Common myeloid progenitor, CD34-positive (primary cell): Measurements from ENCODE around the gene USB1.

Experiments used
- CTCF ChIA-PET: fragments of 350-600 bp; sonication (Branson Sonifier 250); formaldehyde crosslinking; loops from one replicate; lab custom pipeline; 2021; ENCODE audit warnings: antibody characterized with exemption; lab: Charles Lee
- POLR2A ChIA-PET: fragments of 350-600 bp; sonication (Branson Sonifier 250); formaldehyde crosslinking; loops from one replicate; lab custom pipeline; 2021; ENCODE audit warnings: antibody characterized with exemption; lab: Charles Lee
- DNase-seq, 3 donors: peaks; one replicate each; pipeline versions ENCODE4 v3.0.0 to v3.0.0-alpha.2; 2013
- H3K27ac ChIP-seq, 2 experiments: 1 replicate in 1 of 2; 2 replicates in 1 of 2; pipeline ENCODE4 v1.7.0; 2013; ENCODE audit warnings: inconsistent platforms in 2 of 2, low read length in 2 of 2, mild to moderate bottlenecking in 2 of 2, low read depth in 1 of 2, moderate library complexity in 1 of 2; ENCODE audit not compliant: severe bottlenecking in 2 of 2, insufficient read depth in 1 of 2, poor library complexity in 1 of 2
- H3K27me3 ChIP-seq, 5 experiments: replicated peaks in 2 of 5; 1 replicate in 3 of 5; 2 replicates in 2 of 5; pipeline versions ENCODE4 v1.6.1 to v1.7.0; 2013; ENCODE audit warnings: low read length in 4 of 5, mild to moderate bottlenecking in 2 of 5, moderate library complexity in 2 of 5, inconsistent platforms in 1 of 5; ENCODE audit not compliant: insufficient read depth in 5 of 5, control insufficient read depth in 4 of 5
- H3K36me3 ChIP-seq, 4 experiments: 1 replicate in 2 of 4; 2 replicates in 2 of 4; pipeline versions ENCODE4 v1.6.1 to v1.7.0; 2013; ENCODE audit warnings: low read length in 3 of 4, control low read depth in 1 of 4, mild to moderate bottlenecking in 1 of 4; ENCODE audit not compliant: control insufficient read depth in 4 of 4, insufficient read depth in 4 of 4
- H3K4me1 ChIP-seq, 4 experiments: 1 replicate in 3 of 4; 2 replicates in 1 of 4; pipeline versions ENCODE4 v1.6.1 to v1.7.1; 2013; ENCODE audit warnings: low read length in 3 of 4, mild to moderate bottlenecking in 3 of 4, control low read depth in 1 of 4, inconsistent platforms in 1 of 4, moderate library complexity in 1 of 4; ENCODE audit not compliant: control insufficient read depth in 4 of 4, insufficient read depth in 4 of 4; ENCODE audit errors: control extremely low read depth in 1 of 4
- H3K4me3 ChIP-seq, 7 experiments: 1 replicate in 4 of 7; 2 replicates in 3 of 7; pipeline versions ENCODE4 v1.5.1 to v1.7.0; 2013; ENCODE audit warnings: mild to moderate bottlenecking in 7 of 7, low read length in 6 of 7, moderate library complexity in 6 of 7, inconsistent platforms in 2 of 7, low read depth in 2 of 7, control low read depth in 1 of 7; ENCODE audit not compliant: insufficient read depth in 4 of 7, control insufficient read depth in 1 of 7; ENCODE audit errors: extremely low read depth in 1 of 7
- H3K9me3 ChIP-seq, 5 experiments: 1 replicate in 4 of 5; 2 replicates in 1 of 5; pipeline versions ENCODE4 v1.6.1 to v1.7.1; 2013; ENCODE audit warnings: low read length in 4 of 5, mild to moderate bottlenecking in 2 of 5, inconsistent platforms in 1 of 5, low read depth in 1 of 5, moderate library complexity in 1 of 5; ENCODE audit not compliant: control insufficient read depth in 4 of 5, insufficient read depth in 2 of 5; ENCODE audit errors: control extremely low read depth in 1 of 5
- WGBS: methylation state at CpG from one replicate; pipeline ENCODE4 v1.1.5; 2013; ENCODE audit not compliant: insufficient coverage; 5-methylcytosine and 5-hydroxymethylcytosine counted together

Gene USB1

DNA sequence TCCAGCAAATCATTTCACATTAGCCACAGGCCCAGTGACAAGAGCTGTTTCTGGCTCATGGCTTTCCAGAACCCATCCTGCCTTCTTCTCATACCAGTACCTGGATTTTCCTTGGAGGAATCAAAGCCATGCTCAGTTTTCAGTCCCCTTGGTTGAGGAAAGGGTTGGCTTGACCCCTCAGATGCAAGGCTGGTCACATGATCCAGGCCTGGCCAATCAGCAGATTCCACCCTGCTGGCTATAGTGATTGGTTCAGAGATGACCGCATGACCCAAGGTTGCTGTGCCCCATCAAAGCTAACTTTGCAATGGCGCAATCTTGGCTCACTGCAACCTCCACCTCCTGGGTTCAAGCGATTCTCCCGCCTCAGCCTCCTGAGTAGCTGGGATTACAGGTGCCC, 69.4 kb downstream of the USB1 start:
- POLR2A ChIA-PET: no interaction called here
- CTCF ChIA-PET: interaction anchor here (1.2 to 1.7 kb wide), 2 partner anchors 27 to 51 kb away, joined by 3 to 4 read pairs; no protein-coding TSS in a partner anchor
- no peaks in the 10 kb centered on the region for H3K27me3 ChIP-seq
- H3K36me3 ChIP-seq: no peaks in the 10 kb centered on the region
- WGBS: 100% methylated on average over 2 of the region's 4 CpGs
- H3K4me1 ChIP-seq: no peaks in the 10 kb centered on the region
- DNase-seq: no peak
- no peak overlapping the region for H3K4me3 ChIP-seq
- no peak overlapping the region for H3K27ac ChIP-seq
- H3K9me3 ChIP-seq: peaks cover 0 to 2% (median 0%) of the 10 kb centered on the region in 5 experiments
